ENCODE results near the gene AHDC1. TPM values are rescaled to one million over a fixed set of nuclear protein-coding genes. Genes with fewer than 3 reads are reported as not detected.
"Not testable (repeated sequence)": the region's sequence is repeated elsewhere in the genome, so short reads cannot be mapped to it uniquely, and the experiment has no call there.

AHDC1 gene
- total and polyA plus RNA-seq, 7 donors = 1.8 to 34.1 (median 12.1) TPM

GRCh38 chr1:27623327-27624212, 19.6 kb upstream of the AHDC1 start:
- intact Hi-C loops (cut with DNase I) = no loop called here
- peaks cover 0 to 2% (median 0%) of the 10 kb centered on the region in 4 donors for H3K4me1 ChIP-seq
- no peak overlapping the region for H3K4me3 ChIP-seq
- H3K9me3 ChIP-seq = no peaks in the 10 kb centered on the region
- no peak overlapping the region for H3K27ac ChIP-seq
- no peaks in the 10 kb centered on the region for H3K36me3 ChIP-seq
- DNase-seq = no peak
- 85 to 89% methylated on average over 13 of the region's 13 CpGs for WGBS, 2 donors
- H3K27me3 ChIP-seq = no peaks in the 10 kb centered on the region
- no peak for TF ChIP-seq POLR2AphosphoS5 (IDR thresholded peaks at IDR 0.05)
- TF ChIP-seq POLR2A (IDR thresholded peaks at IDR 0.05) = no peak
- TF ChIP-seq CTCF (IDR thresholded peaks at IDR 0.05) = no peak
- no peak for TF ChIP-seq EP300 (IDR thresholded peaks at IDR 0.05)

GRCh38 chr1:27622828-27623227, 18.9 kb upstream of the AHDC1 start:
- H3K36me3 ChIP-seq = no peaks in the 10 kb centered on the region
- TF ChIP-seq POLR2AphosphoS5 (IDR thresholded peaks at IDR 0.05) (no peak), POLR2A (IDR thresholded peaks at IDR 0.05) (no peak), EP300 (IDR thresholded peaks at IDR 0.05) (no peak), CTCF (IDR thresholded peaks at IDR 0.05) (no peak)
- WGBS, 2 donors = 74 to 78% methylated on average over 4 of the region's 4 CpGs
- intact Hi-C loops (cut with DNase I) = no loop called here
- no peaks in the 10 kb centered on the region for H3K4me1 ChIP-seq
- no peak overlapping the region for H3K4me3 ChIP-seq
- no peaks in the 10 kb centered on the region for H3K9me3 ChIP-seq
- no peak for DNase-seq
- no peaks in the 10 kb centered on the region for H3K27me3 ChIP-seq
- no peak overlapping the region for H3K27ac ChIP-seq

GRCh38 chr1:27621051-27621920, 17.3 kb upstream of the AHDC1 start:
- no peaks in the 10 kb centered on the region for H3K27me3 ChIP-seq
- no peak overlapping the region for H3K4me3 ChIP-seq
- H3K27ac ChIP-seq = no peak overlapping the region
- DNase-seq = no peak
- WGBS, 2 donors = 45 to 66% methylated on average over 7 of the region's 7 CpGs
- intact Hi-C loops (cut with DNase I) = no loop called here
- no peaks in the 10 kb centered on the region for H3K4me1 ChIP-seq
- no peaks in the 10 kb centered on the region for H3K36me3 ChIP-seq
- H3K9me3 ChIP-seq = no peaks in the 10 kb centered on the region
- no peak for TF ChIP-seq POLR2A (IDR thresholded peaks at IDR 0.05)
- TF ChIP-seq EP300 (IDR thresholded peaks at IDR 0.05) = no peak
- TF ChIP-seq POLR2AphosphoS5 (IDR thresholded peaks at IDR 0.05) = no peak
- no peak for TF ChIP-seq CTCF (IDR thresholded peaks at IDR 0.05)

GRCh38 chr1:27619782-27620438, 16.0 kb upstream of the AHDC1 start:
- H3K36me3 ChIP-seq; H3K27me3 ChIP-seq; H3K4me3 ChIP-seq; H3K27ac ChIP-seq; H3K9me3 ChIP-seq; DNase-seq; H3K4me1 ChIP-seq; intact Hi-C loops (cut with DNase I): not testable (repeated sequence)
- WGBS, 2 donors = 94 to 96% methylated on average over 7 of the region's 7 CpGs

All from sigmoid colon (tissue), 7 donors.